Colonic mucosa (tissue), 4 donors: ENCODE measurements around the gene APEX2. TPM values are rescaled to one million over a fixed set of nuclear protein-coding genes. Genes with fewer than 3 reads are reported as not detected.

Experiments used
- DNase-seq: peaks from one replicate; pipeline ENCODE4 v3.0.0-alpha.2; 2020
- H3K27ac ChIP-seq: fragments of 200-600 bp; one replicate; pipeline ENCODE4 v1.8.0; 2021
- H3K27me3 ChIP-seq: fragments of 200-600 bp; one replicate; pipeline ENCODE4 v1.8.0; 2021
- H3K36me3 ChIP-seq: fragments of 200-600 bp; one replicate; pipeline ENCODE4 v1.8.0; 2021
- H3K4me1 ChIP-seq: fragments of 200-600 bp; one replicate; pipeline ENCODE4 v1.8.0; 2021; ENCODE audit warnings: mild to moderate bottlenecking
- H3K4me3 ChIP-seq: fragments of 200-600 bp; one replicate; pipeline ENCODE4 v1.8.0; 2021
- H3K9ac ChIP-seq, 2 donors: one replicate each; pipeline ENCODE4 v1.7.0; 2013; ENCODE audit warnings: control low read depth in 2 of 2, low read depth in 2 of 2, low read length in 2 of 2
- H3K9me3 ChIP-seq: fragments of 200-600 bp; one replicate; pipeline ENCODE4 v1.8.0; 2021
- intact Hi-C: fragments of 100-400 bp; cut with DNase I; formaldehyde crosslinking; loops from one replicate; pipeline ENCODE4 v1.14.1; 2022
- total RNA-seq, 2 donors: library from RNA; stranded (reverse); fragmentation: NEBNext Ultra II Directional in 1 of 2; extraction: Animal tissue kit (Norgen Biotek cat#: 25700) in 1 of 2; gene quantifications; one replicate each; pipeline ENCODE4 v1.2.1, GENCODE V29; 2021
- TF ChIP-seq, protein P1 (sequence below): fragments of 200-600 bp; IDR thresholded peaks from one replicate; pipeline ENCODE4 v1.8.0; 2022; ENCODE audit warnings: antibody characterized with exemption, mild to moderate bottlenecking
- donor health status: healthy.
- donor health status: DM: no; HTN: no; CAD: no.
- donor health status: DM: no; HTN: no; CAD: no.

The APEX2 gene
- total RNA-seq, 2 donors from 2014 or later = 22.0 to 28.2 TPM

DNA sequence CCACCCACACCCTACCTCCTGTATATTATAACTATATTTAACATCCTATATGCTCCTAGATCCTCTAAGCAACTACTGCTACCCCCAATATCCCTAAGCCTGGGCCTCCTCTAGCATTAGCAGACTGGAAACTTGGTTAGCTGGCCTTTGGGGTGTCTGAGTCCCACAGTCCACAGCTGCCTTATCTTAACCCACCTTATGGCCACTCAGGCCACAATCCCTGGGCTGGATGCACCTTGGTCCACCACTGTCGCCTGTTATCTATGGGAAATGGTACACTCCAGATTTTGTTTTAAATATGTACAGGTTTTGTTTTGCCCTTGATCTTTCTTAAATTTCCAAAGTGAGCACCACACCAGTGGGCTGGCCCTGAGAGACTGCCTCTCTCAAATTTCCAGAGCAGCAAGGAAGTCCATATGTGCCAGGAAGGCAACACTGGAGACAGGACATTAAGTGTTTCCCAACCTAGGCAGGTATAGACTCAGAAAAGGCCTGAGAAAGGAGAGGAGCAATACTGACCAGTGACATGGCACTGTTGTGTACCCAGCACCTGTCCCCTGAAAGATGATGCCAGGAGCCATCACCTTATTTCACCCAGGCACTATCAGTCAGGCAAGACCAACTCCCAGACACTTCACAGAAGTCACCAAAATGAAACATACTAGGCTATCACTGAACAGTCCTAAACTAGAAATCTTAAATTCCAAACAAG is 7.1 kb upstream of the APEX2 start:
- Histone ChIP-seq H3K27me3 (no peaks in the 10 kb centered on the region), H3K4me1 (no peaks in the 10 kb centered on the region), H3K9ac (no peak overlapping the region), H3K36me3 (no peaks in the 10 kb centered on the region), H3K9me3 (no peaks in the 10 kb centered on the region), H3K4me3 (no peak overlapping the region), H3K27ac (no peak overlapping the region)
- TF ChIP-seq, protein P1, sequence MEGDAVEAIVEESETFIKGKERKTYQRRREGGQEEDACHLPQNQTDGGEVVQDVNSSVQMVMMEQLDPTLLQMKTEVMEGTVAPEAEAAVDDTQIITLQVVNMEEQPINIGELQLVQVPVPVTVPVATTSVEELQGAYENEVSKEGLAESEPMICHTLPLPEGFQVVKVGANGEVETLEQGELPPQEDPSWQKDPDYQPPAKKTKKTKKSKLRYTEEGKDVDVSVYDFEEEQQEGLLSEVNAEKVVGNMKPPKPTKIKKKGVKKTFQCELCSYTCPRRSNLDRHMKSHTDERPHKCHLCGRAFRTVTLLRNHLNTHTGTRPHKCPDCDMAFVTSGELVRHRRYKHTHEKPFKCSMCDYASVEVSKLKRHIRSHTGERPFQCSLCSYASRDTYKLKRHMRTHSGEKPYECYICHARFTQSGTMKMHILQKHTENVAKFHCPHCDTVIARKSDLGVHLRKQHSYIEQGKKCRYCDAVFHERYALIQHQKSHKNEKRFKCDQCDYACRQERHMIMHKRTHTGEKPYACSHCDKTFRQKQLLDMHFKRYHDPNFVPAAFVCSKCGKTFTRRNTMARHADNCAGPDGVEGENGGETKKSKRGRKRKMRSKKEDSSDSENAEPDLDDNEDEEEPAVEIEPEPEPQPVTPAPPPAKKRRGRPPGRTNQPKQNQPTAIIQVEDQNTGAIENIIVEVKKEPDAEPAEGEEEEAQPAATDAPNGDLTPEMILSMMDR = no peak
- DNase-seq = no peak
- intact Hi-C loops = no loop called here

DNA sequence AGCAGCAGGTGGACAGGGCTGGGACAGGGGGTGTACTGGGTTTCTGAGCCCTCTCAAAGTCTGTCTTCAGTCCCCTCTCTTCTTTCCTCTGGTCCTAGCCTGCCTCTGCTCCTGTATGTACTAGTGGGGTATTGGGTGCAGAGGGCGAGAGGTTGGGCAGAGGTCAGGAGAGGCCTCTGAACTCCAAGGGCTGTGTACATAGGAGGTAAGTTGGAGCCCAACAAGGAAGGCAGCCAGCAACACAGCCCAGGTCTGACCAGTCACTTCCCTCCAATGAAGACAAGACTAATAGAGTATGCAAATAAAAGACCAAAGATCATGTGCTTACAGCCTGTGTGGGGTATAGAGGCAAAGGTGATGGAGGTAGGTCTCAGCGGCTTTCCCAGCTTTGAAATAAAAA is 6.1 kb upstream of the APEX2 start, which contains the start of gene PFKFB1:
PFKFB1 (minus strand) TSS at position 90 of the 400 bp plus-strand sequence. CDS start 181 bp downstream, outside the sequence.
- H3K9ac ChIP-seq = no peak within 1 kb of the TSS
- intact Hi-C loops = no loop called here
- TF ChIP-seq, protein P1 = no peak

DNA sequence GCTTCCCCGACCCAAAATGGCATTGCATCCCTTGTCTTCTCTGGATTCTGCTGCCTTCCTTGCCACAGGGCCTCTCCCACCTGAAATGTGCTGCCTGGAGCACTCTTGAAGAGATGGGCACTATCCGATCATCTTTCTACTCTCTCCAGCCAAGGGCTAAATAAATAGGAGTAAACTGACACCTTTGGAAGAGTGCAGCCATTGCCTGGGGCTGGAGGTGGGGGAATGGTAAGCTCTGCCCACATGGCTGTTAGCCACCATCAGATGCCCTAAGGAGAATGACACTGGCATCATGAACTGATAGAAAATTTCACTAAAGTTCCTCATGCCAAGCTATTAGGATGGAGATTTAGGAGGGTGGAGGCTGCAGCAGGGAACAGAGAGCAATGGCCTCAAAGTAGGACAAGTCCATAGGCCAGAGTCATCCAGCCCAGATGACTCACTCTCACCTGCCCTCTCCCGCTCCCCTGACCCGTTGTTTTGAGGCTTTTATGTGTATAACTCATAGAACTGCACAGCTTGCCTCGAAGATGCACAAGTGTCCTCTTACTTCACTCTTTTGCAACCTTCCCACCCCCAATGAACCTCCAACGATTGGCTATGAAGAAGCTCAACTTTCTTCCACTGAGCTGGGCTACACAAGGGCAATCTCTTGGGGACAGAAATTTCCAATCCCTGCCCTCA is 5.4 kb upstream of the APEX2 start:
- H3K27me3 ChIP-seq = no peaks in the 10 kb centered on the region
- H3K4me1 ChIP-seq = no peaks in the 10 kb centered on the region
- intact Hi-C loops = no loop called here
- H3K9me3 ChIP-seq = no peaks in the 10 kb centered on the region
- no peak for DNase-seq
- no peak overlapping the region for H3K9ac ChIP-seq
- H3K27ac ChIP-seq = no peak overlapping the region
- H3K36me3 ChIP-seq = no peaks in the 10 kb centered on the region
- H3K4me3 ChIP-seq = no peak overlapping the region
- TF ChIP-seq, protein P1 = no peak

More for the DNA sequence above, 6.1 kb upstream of the APEX2 start, which contains the start of gene PFKFB1:
- DNase-seq = no peak
- no peaks in the 10 kb centered on the region for H3K36me3 ChIP-seq
- H3K27me3 ChIP-seq = no peaks in the 10 kb centered on the region
- H3K4me3 ChIP-seq = no peak within 1 kb of the TSS
- no peak within 1 kb of the TSS for H3K27ac ChIP-seq
- H3K9me3 ChIP-seq = no peaks in the 10 kb centered on the region
- no peaks in the 10 kb centered on the region for H3K4me1 ChIP-seq

DNA sequence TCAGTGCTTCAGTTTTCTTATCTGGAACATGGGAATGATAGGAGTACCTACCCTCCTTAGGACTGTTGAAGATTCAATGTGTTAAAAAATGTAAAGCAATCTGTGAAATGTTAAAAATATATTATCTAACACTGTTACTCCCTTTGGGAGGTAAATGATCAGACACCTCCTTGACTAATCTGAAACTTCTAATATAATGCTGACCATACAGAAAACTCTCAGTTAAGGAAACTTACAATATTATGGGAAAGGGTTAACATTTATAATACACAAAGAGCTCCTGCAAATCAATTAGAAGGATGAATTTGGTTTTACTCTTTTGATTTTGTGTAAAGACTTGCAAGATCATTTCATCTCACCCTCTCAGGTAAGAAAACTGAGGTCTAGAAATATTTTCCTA is 4.5 kb upstream of the APEX2 start:
- Histone ChIP-seq H3K9ac (no peak overlapping the region), H3K27ac (no peak overlapping the region), H3K4me3 (no peak overlapping the region), H3K9me3 (no peaks in the 10 kb centered on the region), H3K4me1 (no peaks in the 10 kb centered on the region), H3K27me3 (no peaks in the 10 kb centered on the region), H3K36me3 (no peaks in the 10 kb centered on the region)
- no peak for DNase-seq
- TF ChIP-seq, protein P1 = no peak
- intact Hi-C loops = no loop called here

DNA sequence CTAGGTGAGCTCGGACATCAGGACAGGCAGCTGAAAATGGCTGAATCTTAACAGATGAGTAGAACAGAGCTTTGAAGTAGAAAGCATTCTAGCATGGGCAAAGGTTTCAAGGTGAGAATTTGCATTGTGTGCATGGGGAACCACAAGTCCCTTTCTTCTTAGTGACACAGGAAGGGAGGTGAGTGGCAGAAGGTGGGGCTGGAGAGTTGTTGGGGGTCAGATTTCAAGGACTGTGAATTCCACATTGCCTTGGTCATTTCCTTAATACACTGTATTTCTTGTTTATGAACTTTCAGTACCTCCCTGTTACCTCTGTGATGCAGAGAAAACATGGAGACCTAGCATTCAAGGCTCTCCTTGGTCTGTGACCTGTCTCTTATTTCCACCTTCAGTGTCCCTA is 4.1 kb downstream of the APEX2 start:
- TF ChIP-seq, protein P1 = no peak
- DNase-seq = no peak
- Histone ChIP-seq H3K27me3 (no peaks in the 10 kb centered on the region), H3K4me1 (no peaks in the 10 kb centered on the region), H3K4me3 (no peak overlapping the region), H3K27ac (no peak overlapping the region), H3K9me3 (no peaks in the 10 kb centered on the region), H3K36me3 (no peaks in the 10 kb centered on the region), H3K9ac (no peak overlapping the region)
- intact Hi-C loops = no loop called here
